Cerebellar cortex (tissue), 1 donor: Measurements from ENCODE around the gene TRIM65.
"Not testable (repeated sequence)": the region's sequence is repeated elsewhere in the genome, so short reads cannot be mapped to it uniquely, and the experiment has no call there.

Experiments used
- DNase-seq: peaks from one replicate; pipeline ENCODE4 v3.0.0-alpha.2; 2015; ENCODE audit warnings: low spot score

TRIM65 gene

GRCh38 chr17:75875182-75875939 lies 21.4 kb downstream of the TRIM65 start:
- no peak for DNase-seq

DNA sequence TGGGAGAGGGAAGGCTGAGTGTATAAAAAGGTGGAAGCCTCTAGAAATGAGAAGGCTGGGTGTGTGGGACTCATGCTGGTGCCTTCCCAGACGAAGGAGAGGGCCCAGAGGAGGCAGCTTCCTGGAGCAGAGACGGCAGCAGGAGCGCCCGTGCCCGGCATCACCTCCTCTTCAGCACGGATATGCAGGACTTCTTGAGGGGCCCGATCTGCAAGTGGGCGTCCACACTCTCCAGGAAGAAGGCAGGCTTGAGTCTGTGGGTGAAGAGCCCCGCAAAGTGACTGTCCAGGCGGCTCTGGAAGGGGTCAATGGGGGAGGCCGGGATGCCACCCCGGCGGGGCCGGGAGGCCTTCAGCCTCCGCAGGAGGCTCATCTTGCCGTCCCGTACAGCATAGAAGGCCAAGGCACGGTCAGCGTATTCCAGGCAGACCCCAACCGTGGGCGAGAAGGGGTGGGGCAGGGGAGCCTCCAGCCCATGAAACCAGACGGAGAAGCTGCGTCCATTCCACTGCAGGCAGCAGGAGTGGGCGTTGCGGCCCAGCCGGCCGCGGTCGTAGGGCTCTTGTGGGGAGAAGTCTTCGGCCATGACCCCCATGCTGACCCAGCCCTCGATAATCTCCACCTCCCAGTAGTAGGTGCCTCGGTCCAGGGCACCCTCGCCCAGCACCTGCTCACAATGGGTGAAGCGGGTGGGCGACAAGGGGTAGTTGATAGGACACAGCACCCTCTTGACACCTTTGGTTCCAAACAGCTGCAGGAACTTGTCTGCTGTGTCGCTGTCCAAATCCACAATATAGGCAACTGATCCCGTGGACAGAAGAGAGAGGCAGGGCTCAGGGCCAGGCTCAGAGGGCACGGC lies 22.2 kb downstream of the TRIM65 start:
- DNase-seq, result no peak

DNA sequence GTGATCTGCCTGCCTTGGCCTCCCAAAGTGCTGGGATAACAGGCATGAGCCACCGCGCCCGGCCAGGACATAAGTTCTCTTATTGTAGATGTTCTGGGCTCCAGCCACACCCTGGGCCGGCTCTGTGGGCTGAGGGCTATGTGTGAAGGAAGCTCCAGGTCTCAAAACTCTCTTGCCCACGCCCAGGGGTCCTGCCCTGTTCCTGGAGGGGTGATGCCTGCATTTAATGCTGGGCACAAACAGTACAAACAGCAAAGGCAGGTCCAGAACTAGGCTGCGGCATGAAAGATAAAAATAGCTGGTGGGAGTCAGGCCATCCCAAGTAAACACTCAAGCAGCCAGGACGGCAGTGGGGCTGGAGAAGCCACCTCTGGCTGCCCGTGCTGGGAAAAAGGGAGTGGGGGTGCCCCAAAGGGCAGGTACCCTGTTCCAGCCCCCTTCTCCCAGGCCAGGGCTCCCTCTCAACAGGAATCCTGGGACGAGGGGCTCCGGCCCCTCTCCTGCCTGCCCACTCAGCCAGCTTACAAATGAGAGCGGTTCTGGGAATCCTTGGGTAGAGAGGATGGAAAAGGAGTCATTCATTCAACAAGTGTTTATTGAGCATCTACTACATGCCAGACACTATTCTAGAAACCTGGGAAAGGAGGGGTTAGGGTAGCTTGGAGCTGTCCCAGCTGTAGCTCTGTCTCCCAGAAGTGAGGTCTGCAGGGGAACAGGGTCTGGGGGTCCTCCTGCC lies 23.0 kb downstream of the TRIM65 start:
- no peak for DNase-seq

- no peak for DNase-seq
Observed at GRCh38 chr17:75872434-75873351, 24.1 kb downstream of the TRIM65 start.

DNA sequence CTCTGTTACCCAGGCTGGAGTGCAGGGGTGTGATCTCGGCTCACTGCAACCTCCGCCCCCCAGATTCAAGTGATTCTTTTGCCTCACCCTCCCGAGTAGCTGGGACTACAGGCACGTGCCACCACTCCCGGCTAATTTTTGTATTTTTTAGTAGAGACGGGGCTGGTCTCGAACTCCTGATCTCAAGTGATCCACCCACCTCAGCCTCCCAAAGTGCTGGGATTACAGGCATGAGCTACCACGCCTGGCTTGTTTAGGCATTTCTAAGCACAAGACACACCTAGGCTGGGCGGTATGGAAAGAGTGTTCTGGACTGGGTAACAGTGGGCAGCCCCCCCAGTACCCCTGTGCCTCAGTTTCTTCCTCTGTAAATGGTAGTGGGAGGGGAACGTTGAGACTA lies 26.5 kb downstream of the TRIM65 start:
- DNase-seq, result not testable (repeated sequence)

GRCh38 chr17:75869282-75870141 lies 27.2 kb downstream of the TRIM65 start:
- DNase-seq, result peak; percentile 42

GRCh38 chr17:75868730-75869281 lies 27.9 kb downstream of the TRIM65 start:
- not testable (repeated sequence) for DNase-seq

GRCh38 chr17:75865404-75866188 lies 31.2 kb downstream of the TRIM65 start:
- not testable (repeated sequence) for DNase-seq

DNA sequence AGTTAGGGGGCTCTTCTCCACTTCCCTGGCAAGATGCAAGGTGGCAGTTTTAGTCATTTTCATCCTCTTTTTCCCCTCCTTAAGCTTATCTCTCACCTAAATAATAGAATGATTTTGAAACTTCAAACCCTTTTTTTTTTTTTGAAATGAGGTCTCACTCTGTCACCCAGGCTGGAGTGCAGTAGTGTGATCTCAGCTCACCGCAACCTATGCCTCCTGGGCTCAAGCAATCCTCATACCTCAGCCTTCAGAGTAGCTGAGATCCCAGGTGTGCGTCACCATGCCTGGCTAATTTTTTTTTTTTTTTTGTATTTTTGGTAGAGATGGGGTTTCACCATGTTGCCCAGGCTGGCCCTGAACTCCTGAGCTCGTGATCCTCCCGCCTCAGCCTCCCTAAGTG lies 31.9 kb downstream of the TRIM65 start:
- not testable (repeated sequence) for DNase-seq

- no peak for DNase-seq
Observed at GRCh38 chr17:75864448-75864871, 32.3 kb downstream of the TRIM65 start.

DNA sequence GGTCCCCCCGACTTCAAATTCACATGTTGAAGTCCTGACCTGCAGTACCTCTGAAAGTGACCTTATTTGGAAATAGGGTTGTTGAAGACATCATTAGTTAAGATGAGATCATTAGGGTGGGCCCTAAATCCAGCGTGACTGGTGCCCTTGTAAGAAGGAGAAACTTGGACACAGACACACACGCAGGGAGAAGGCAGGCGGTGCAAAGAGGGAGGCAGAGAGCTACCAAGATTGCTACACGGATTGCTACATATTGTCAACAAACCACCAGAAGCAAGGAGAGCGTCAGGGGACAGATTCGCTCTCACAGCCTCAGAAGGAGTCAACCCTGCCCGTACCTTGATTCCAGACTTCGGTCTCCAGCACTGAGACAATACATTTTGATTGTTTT lies 34.8 kb downstream of the TRIM65 start:
- DNase-seq, result no peak

DNA sequence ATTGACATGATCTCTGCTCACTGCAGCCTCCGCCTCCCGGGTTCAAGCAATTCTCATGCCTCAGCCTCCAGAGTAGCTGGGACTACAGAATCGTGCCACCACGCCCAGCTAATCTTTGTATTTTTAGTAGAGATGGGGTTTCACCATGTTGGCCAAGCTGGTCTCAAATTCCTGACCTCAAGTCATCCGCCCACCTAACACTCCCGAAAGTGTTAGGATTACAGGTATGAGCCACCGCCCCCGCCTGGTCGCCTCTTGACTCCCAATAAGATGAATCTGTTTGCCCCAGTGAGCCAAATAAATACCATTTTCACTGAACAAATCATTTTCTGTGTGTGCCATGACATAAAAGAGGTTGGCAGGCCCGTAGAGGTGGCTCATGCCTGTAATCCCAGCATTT lies 37.4 kb downstream of the TRIM65 start:
- DNase-seq, result not testable (repeated sequence)

GRCh38 chr17:75856062-75856756 lies 40.5 kb downstream of the TRIM65 start:
- DNase-seq, result peak; percentile 62

DNA sequence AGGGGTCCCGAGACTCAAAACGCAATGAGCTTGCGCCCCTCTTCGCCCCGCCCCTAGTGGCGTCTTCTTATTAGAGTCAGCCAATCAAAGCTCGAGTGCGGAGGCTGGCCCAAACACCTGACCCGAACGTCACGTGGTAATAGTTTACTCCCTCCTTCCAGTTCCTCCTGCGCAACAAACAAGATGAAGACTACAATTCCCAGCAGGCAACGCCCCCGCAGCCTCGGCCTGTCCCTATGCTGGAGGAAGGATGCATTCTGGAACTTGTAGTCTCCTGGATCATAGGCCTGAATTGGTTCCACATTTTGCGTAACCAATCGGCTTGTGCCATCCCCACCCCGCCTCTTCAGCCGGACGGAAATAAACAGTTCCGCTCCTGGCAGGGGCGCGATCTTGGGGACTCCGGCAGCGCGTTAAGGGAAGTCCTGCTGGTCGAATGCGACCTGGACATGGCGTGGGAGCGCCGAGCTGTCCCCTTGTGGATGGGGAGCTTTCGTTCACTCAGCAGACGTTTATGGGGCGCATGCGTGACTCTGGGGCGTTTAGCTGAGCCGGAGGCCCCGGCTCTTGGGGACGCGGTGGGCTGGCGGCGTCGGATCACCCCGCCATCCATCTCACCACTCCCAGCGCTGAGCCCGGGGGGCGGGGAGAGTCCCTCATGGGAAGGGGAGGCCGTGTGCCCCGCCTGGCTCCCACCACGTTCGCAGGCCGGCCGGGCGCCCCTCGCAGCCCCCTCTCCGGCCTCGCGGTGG lies 41.3 kb downstream of the TRIM65 start, which contains the start of gene WBP2:
WBP2 (minus strand) TSS at position 26 of the 752 bp plus-strand sequence. CDS start 38 bp downstream, outside the sequence.
- peak; percentile 100 for DNase-seq

GRCh38 chr17:75854881-75855309 lies 41.9 kb downstream of the TRIM65 start:
- DNase-seq, result no peak

DNA sequence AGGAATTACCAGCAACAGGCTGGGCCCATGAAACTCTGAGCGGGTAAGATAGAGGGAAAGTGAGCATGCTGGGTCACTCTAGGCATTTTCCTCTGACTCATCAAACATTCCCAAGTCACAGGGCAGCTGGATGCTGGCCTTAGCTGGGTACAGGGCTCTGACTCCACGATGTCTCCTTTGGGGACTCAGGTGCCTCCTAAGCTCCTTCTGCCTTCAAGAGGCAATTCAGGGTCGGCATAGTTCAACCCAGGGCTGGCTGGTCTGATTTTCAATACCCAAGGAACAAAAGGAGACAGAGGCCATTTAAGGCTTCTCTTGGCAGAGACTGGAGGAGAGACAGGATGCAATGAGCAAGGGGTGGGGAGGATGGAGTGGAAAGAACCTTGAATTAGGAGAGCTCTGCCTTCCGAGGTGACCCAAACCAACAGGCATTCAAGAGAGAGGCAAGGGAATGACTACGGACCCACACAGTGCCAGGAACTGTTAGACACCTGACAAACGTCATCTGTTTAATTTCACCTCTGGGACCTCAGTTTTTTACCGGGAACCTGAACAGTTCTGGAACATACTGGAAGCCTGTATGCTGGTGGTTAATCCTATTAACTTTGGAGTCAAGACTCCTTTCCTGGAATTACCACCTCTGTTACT lies 42.5 kb downstream of the TRIM65 start:
- no peak for DNase-seq

DNA sequence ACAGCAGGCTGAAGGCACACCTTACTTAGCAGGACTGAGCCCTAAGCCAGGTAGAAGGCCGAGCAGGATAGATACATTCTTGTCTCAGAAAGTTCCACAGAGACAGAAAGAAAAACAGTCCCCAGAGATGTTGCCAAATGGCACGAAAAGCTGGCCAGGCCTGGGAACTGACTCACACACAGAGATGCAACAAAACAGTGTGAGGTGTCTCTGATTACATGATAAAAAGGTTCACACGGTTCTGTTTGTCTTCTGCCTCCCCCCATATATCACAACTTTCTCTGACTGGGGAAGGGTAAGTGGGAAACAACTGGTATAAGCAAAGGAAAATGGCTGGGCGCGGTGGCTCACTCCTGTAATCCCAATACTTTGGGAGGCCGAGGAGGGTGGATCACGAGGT lies 43.3 kb downstream of the TRIM65 start:
- DNase-seq, result no peak
